Thoracic aorta (tissue), 2 donors: ENCODE data around the gene FTO. TPM values are rescaled to one million over a fixed set of nuclear protein-coding genes. Genes with fewer than 3 reads are reported as not detected.

Experiments
- ATAC-seq: fragments of 150-250 bp; one replicate; pipeline ENCODE4 v1.8.0; 2017; ENCODE audit warnings: low read depth; ENCODE audit not compliant: insufficient number of reproducible peaks, low FRiP score
- DNase-seq: peaks from one replicate; pipeline ENCODE4 v3.0.0-alpha.2; 2020; ENCODE audit warnings: low spot score
- H3K27ac ChIP-seq, 2 donors: fragments of 200-600 bp; sonication (generic); 1 replicate in 1 of 2; 2 replicates in 1 of 2; pipeline ENCODE4 v1.5.1; 2016; ENCODE audit warnings: mild to moderate bottlenecking in 2 of 2, moderate library complexity in 2 of 2
- H3K27me3 ChIP-seq: fragments of 200-600 bp; sonication (generic); replicated peaks from 2 replicates; pipeline ENCODE4 v1.6.0; 2016; ENCODE audit warnings: mild to moderate bottlenecking; ENCODE audit not compliant: insufficient read depth
- H3K36me3 ChIP-seq: fragments of 200-600 bp; sonication (generic); one replicate; pipeline ENCODE4 v1.5.1; 2016
- H3K4me1 ChIP-seq, 2 donors: fragments of 200-600 bp; sonication (generic); 1 replicate in 1 of 2; 2 replicates in 1 of 2; pipeline versions ENCODE4 v1.5.1 to v1.6.0; 2016; ENCODE audit warnings: low read depth in 2 of 2, mild to moderate bottlenecking in 1 of 2; ENCODE audit not compliant: control insufficient read depth in 1 of 2
- H3K4me3 ChIP-seq: fragments of 200-600 bp; sonication (generic); 2 replicates; pipeline ENCODE4 v1.5.1; 2016; ENCODE audit warnings: mild to moderate bottlenecking
- H3K9me3 ChIP-seq: fragments of 200-600 bp; sonication (generic); 2 replicates; pipeline ENCODE4 v1.5.1; 2016
- CTCF ChIP-seq: fragments of 200-600 bp; sonication (generic); IDR thresholded peaks from one replicate; pipeline ENCODE4 v1.5.1; 2019; ENCODE audit warnings: antibody characterized with exemption
- total RNA-seq, 2 donors: library from RNA; depleted of rRNA; stranded (reverse); fragments of >200 nt; gene quantifications; one replicate each; pipeline versions ENCODE4 v1.1.0 to v1.2.3, GENCODE V29; 2016

Gene FTO
- total RNA-seq, 2 donors from 2014 or later, result 99.6 to 103 TPM

- Histone ChIP-seq H3K9me3 (no peaks in the 10 kb centered on the region), H3K4me1 (no peaks in the 10 kb centered on the region), H3K36me3 (no peaks in the 10 kb centered on the region), H3K27me3 (no peaks in the 10 kb centered on the region), H3K4me3 (no peak overlapping the region), H3K27ac (no peak overlapping the region)
- DNase-seq, result no peak
- ATAC-seq, result no peak
- no peak for TF ChIP-seq CTCF
Measured at GRCh38 chr16:54140788-54141136, 436.8 kb downstream of the FTO start.

GRCh38 chr16:54142787-54143186 lies 438.8 kb downstream of the FTO start:
- TF ChIP-seq CTCF, result no peak
- H3K36me3 ChIP-seq, result no peaks in the 10 kb centered on the region
- no peak overlapping the region for H3K27ac ChIP-seq
- DNase-seq, result no peak
- H3K27me3 ChIP-seq, result no peaks in the 10 kb centered on the region
- no peaks in the 10 kb centered on the region for H3K4me1 ChIP-seq
- no peaks in the 10 kb centered on the region for H3K9me3 ChIP-seq
- H3K4me3 ChIP-seq, result no peak overlapping the region
- ATAC-seq, result no peak

- Histone ChIP-seq H3K4me1 (no peaks in the 10 kb centered on the region), H3K27me3 (no peaks in the 10 kb centered on the region), H3K27ac (no peak overlapping the region), H3K4me3 (no peak overlapping the region), H3K36me3 (no peaks in the 10 kb centered on the region), H3K9me3 (no peaks in the 10 kb centered on the region)
- no peak for TF ChIP-seq CTCF
- DNase-seq (no peak), ATAC-seq (no peak)
Measured at GRCh38 chr16:54143410-54143809, 439.5 kb downstream of the FTO start.

- H3K9me3 ChIP-seq, result no peaks in the 10 kb centered on the region
Measured at GRCh38 chr16:54143934-54144571, 440.1 kb downstream of the FTO start.

GRCh38 chr16:54144572-54144947 lies 440.6 kb downstream of the FTO start:
- H3K27me3 ChIP-seq, result no peaks in the 10 kb centered on the region
- no peaks in the 10 kb centered on the region for H3K9me3 ChIP-seq
- H3K36me3 ChIP-seq, result no peaks in the 10 kb centered on the region
- DNase-seq (no peak), ATAC-seq (no peak)
- no peaks in the 10 kb centered on the region for H3K4me1 ChIP-seq
- H3K27ac ChIP-seq, result no peak overlapping the region
- no peak for TF ChIP-seq CTCF
- H3K4me3 ChIP-seq, result no peak overlapping the region

More at GRCh38 chr16:54143934-54144571, 440.1 kb downstream of the FTO start:
- DNase-seq (no peak), ATAC-seq (no peak)
- no peak overlapping the region for H3K4me3 ChIP-seq
- no peaks in the 10 kb centered on the region for H3K36me3 ChIP-seq
- H3K27me3 ChIP-seq, result no peaks in the 10 kb centered on the region
- no peak for TF ChIP-seq CTCF
- no peak overlapping the region for H3K27ac ChIP-seq
- no peaks in the 10 kb centered on the region for H3K4me1 ChIP-seq
